Measurements from ENCODE around the gene ANXA4. TPM values are rescaled to one million over a fixed set of nuclear protein-coding genes. Genes with fewer than 3 reads are reported as not detected.
A peak's percentile ranks its signal among the peaks of the same experiment; 100 is the strongest.

ANXA4 gene
- total and polyA plus RNA-seq, 2 of the 13 experiments (the other 11 are each of a cell fraction or from before 2014, with no cell fraction given): 155 to 168 TPM

- TF ChIP-seq ZNF737 (CRISPR knock-in tag; IDR thresholded peaks at IDR 0.05; ENCODE audit: borderline replicate concordance) (no peak), SP5 (CRISPR knock-in tag; IDR thresholded peaks at IDR 0.05; ENCODE audit: borderline replicate concordance, low read depth) (peak; percentile 95), SRY (CRISPR knock-in tag; IDR thresholded peaks at IDR 0.05) (peak; percentile 75), RFX3 (CRISPR knock-in tag; IDR thresholded peaks at IDR 0.05) (no peak; the same call in 1 of the 2 replicates), PCBP2 (optimal IDR thresholded peaks at IDR 0.05; ENCODE audit: low read depth, low read length, poor library complexity, severe bottlenecking) (no peak), PPARG (CRISPR knock-in tag; conservative IDR thresholded peaks at IDR 0.05) (peak; percentile 77; the same call in 1 of the 2 replicates), NFKB2 (CRISPR knock-in tag; IDR thresholded peaks at IDR 0.05; ENCODE audit: borderline replicate concordance) (no peak; the same call in 1 of the 2 replicates), ZSCAN12 (CRISPR knock-in tag; IDR thresholded peaks at IDR 0.05) (peak; percentile 82), ZNF878 (CRISPR knock-in tag; IDR thresholded peaks at IDR 0.05) (peak; percentile 73; the same call in 1 of the 2 replicates), ZKSCAN1 (IDR thresholded peaks at IDR 0.05; ENCODE audit: low read length) (no peak), ZFP1 (CRISPR knock-in tag; IDR thresholded peaks at IDR 0.05) (no peak; the same call in 1 of the 2 replicates), ZNF432 (CRISPR knock-in tag; IDR thresholded peaks at IDR 0.05; ENCODE audit: borderline replicate concordance) (no peak), ARID2 (CRISPR knock-in tag; IDR thresholded peaks at IDR 0.05; ENCODE audit: borderline replicate concordance) (0 out of 2 replicates have a peak, but pooled peaks have one; percentile 57), BCL6 (CRISPR knock-in tag; IDR thresholded peaks at IDR 0.05) (peak; percentile 80), EZH2 (conservative IDR thresholded peaks at IDR 0.05; ENCODE audit: low read depth, low read length) (no peak), BRD4 (CRISPR knock-in tag; IDR thresholded peaks at IDR 0.05) (peak; percentile 88), MED13 (CRISPR knock-in tag; IDR thresholded peaks at IDR 0.05) (no peak), SOX13 (IDR thresholded peaks at IDR 0.05) (no peak), SOX13 (CRISPR knock-in tag; conservative IDR thresholded peaks at IDR 0.05 in 1 of 2, IDR thresholded peaks at IDR 0.05 in 1 of 2) (peak in 1 of 2 experiments; percentile 86; a peak in 2 of 4 replicates), DPF2 (CRISPR knock-in tag; IDR thresholded peaks at IDR 0.05; ENCODE audit: borderline replicate concordance, low read depth) (no peak), EEA1 (CRISPR knock-in tag; IDR thresholded peaks at IDR 0.05; ENCODE audit: borderline replicate concordance) (peak; percentile 98), ZNF747 (CRISPR knock-in tag; IDR thresholded peaks at IDR 0.05; ENCODE audit: borderline replicate concordance) (peak; percentile 97), ZNF83 (CRISPR knock-in tag; IDR thresholded peaks at IDR 0.05; ENCODE audit: borderline replicate concordance) (peak; percentile 14; the same call in 1 of the 2 replicates), RCOR2 (CRISPR knock-in tag; IDR thresholded peaks at IDR 0.05) (peak; percentile 68)
- TF ChIP-seq, protein P1, sequence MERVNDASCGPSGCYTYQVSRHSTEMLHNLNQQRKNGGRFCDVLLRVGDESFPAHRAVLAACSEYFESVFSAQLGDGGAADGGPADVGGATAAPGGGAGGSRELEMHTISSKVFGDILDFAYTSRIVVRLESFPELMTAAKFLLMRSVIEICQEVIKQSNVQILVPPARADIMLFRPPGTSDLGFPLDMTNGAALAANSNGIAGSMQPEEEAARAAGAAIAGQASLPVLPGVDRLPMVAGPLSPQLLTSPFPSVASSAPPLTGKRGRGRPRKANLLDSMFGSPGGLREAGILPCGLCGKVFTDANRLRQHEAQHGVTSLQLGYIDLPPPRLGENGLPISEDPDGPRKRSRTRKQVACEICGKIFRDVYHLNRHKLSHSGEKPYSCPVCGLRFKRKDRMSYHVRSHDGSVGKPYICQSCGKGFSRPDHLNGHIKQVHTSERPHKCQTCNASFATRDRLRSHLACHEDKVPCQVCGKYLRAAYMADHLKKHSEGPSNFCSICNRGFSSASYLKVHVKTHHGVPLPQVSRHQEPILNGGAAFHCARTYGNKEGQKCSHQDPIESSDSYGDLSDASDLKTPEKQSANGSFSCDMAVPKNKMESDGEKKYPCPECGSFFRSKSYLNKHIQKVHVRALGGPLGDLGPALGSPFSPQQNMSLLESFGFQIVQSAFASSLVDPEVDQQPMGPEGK (CRISPR knock-in tag; IDR thresholded peaks at IDR 0.05): peak; percentile 79
- TF ChIP-seq, protein P2, sequence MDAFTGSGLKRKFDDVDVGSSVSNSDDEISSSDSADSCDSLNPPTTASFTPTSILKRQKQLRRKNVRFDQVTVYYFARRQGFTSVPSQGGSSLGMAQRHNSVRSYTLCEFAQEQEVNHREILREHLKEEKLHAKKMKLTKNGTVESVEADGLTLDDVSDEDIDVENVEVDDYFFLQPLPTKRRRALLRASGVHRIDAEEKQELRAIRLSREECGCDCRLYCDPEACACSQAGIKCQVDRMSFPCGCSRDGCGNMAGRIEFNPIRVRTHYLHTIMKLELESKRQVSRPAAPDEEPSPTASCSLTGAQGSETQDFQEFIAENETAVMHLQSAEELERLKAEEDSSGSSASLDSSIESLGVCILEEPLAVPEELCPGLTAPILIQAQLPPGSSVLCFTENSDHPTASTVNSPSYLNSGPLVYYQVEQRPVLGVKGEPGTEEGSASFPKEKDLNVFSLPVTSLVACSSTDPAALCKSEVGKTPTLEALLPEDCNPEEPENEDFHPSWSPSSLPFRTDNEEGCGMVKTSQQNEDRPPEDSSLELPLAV (CRISPR knock-in tag; conservative IDR thresholded peaks at IDR 0.05; ENCODE audit: low read depth): peak; percentile 90; the same call in 1 of the 2 replicates
- TF ChIP-seq, protein P3, sequence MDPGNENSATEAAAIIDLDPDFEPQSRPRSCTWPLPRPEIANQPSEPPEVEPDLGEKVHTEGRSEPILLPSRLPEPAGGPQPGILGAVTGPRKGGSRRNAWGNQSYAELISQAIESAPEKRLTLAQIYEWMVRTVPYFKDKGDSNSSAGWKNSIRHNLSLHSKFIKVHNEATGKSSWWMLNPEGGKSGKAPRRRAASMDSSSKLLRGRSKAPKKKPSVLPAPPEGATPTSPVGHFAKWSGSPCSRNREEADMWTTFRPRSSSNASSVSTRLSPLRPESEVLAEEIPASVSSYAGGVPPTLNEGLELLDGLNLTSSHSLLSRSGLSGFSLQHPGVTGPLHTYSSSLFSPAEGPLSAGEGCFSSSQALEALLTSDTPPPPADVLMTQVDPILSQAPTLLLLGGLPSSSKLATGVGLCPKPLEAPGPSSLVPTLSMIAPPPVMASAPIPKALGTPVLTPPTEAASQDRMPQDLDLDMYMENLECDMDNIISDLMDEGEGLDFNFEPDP (CRISPR knock-in tag; conservative IDR thresholded peaks at IDR 0.05): no peak
These were observed 87.5 kb downstream of the ANXA4 start, which contains the start of gene GMCL1 (continued) for GRCh38 chr2:69829256-69830044.

Data from HepG2 (cell line).